HepG2 (cell line): Measurements from ENCODE around the gene PRCD. TPM values are rescaled to one million over a fixed set of nuclear protein-coding genes. Genes with fewer than 3 reads are reported as not detected.

Experiments used
- AGO2 ChIP-seq: fragments of 200-400 bp; formaldehyde crosslinking; optimal IDR thresholded peaks from 2 replicates; pipeline ENCODE3; 2017; ENCODE audit warnings: mild to moderate bottlenecking, low read depth, low read length, moderate library complexity
- AKAP8 ChIP-seq: sonication (generic); formaldehyde crosslinking; IDR thresholded peaks from 2 replicates; pipeline ENCODE4 v1.5.1; 2020; ENCODE audit warnings: mild to moderate bottlenecking, missing genetic modification reagents
- CSRNP2 ChIP-seq: sonication (generic); formaldehyde crosslinking; conservative IDR thresholded peaks from 2 replicates; pipeline ENCODE4 v1.8.0; 2022; ENCODE audit warnings: low read depth, missing genetic modification reagents
- DNMT1 ChIP-seq: sonication (generic); formaldehyde crosslinking; IDR thresholded peaks from 2 replicates; pipeline ENCODE4 v1.5.1; 2020; ENCODE audit warnings: mild to moderate bottlenecking, missing genetic modification reagents
- EED ChIP-seq: sonication (generic); formaldehyde crosslinking; IDR thresholded peaks from 2 replicates; pipeline ENCODE4 v1.5.0; 2020; ENCODE audit warnings: mild to moderate bottlenecking, missing genetic modification reagents
- KLF15 ChIP-seq: sonication (generic); formaldehyde crosslinking; IDR thresholded peaks from 2 replicates; pipeline ENCODE4 v1.8.1; 2023; ENCODE audit warnings: borderline replicate concordance, mild to moderate bottlenecking, inconsistent platforms, missing genetic modification reagents, mixed read lengths
- LRRFIP1 ChIP-seq: sonication (generic); formaldehyde crosslinking; conservative IDR thresholded peaks from 2 replicates; pipeline ENCODE4 v1.4.0; 2020; ENCODE audit warnings: missing genetic modification reagents
- MYC ChIP-seq: sonication (generic); formaldehyde crosslinking; IDR thresholded peaks from 2 replicates; pipeline ENCODE4 v1.9.0; 2021; ENCODE audit warnings: missing genetic modification reagents, borderline replicate concordance
- NR2F2 ChIP-seq: IDR thresholded peaks from 2 replicates; pipeline ENCODE4 v1.6.1; 2012; ENCODE audit warnings: low read depth, inconsistent platforms, borderline replicate concordance
- REPIN1 ChIP-seq: sonication (generic); formaldehyde crosslinking; IDR thresholded peaks from 2 replicates; pipeline ENCODE4 v1.8.0; 2022; ENCODE audit warnings: missing genetic modification reagents, low read depth, mild to moderate bottlenecking, borderline replicate concordance
- SALL1 ChIP-seq: sonication (generic); formaldehyde crosslinking; IDR thresholded peaks from 2 replicates; pipeline ENCODE4 v1.8.0; 2022; ENCODE audit warnings: mild to moderate bottlenecking, missing genetic modification reagents
- SP1 ChIP-seq, 2 experiments: fragments of 450-650 bp in 1 of 2; sonication (generic) in 1 of 2; formaldehyde crosslinking in 1 of 2; IDR thresholded peaks; 2 replicates each; pipeline versions ENCODE4 v1.4.0 to v1.6.1; 2016 to 2020; ENCODE audit warnings: missing genetic modification reagents in 1 of 2
- SUZ12 ChIP-seq: fragments of 150-350 bp; IDR thresholded peaks from 2 replicates; pipeline ENCODE4 v1.6.1; 2014; ENCODE audit warnings: low read depth, low read length
- TFAP4 ChIP-seq: sonication (generic); IDR thresholded peaks from 2 replicates; pipeline ENCODE4 v1.6.1; 2016; ENCODE audit warnings: low read depth, borderline replicate concordance
- ZBTB3 ChIP-seq: sonication (generic); formaldehyde crosslinking; IDR thresholded peaks from 2 replicates; pipeline ENCODE4 v1.4.0; 2020; ENCODE audit warnings: low read depth, mild to moderate bottlenecking, moderate library complexity, missing genetic modification reagents, borderline replicate concordance
- ZBTB33 ChIP-seq: sonication (generic); formaldehyde crosslinking; IDR thresholded peaks from 2 replicates; pipeline ENCODE4 v1.4.0; 2020; ENCODE audit warnings: missing genetic modification reagents
- ZBTB43 ChIP-seq: sonication (generic); formaldehyde crosslinking; conservative IDR thresholded peaks from 2 replicates; pipeline ENCODE4 v1.4.0; 2020; ENCODE audit warnings: missing genetic modification reagents
- ZNF460 ChIP-seq: sonication (generic); formaldehyde crosslinking; IDR thresholded peaks from 2 replicates; pipeline ENCODE4 v1.5.1; 2020; ENCODE audit warnings: missing genetic modification reagents, mild to moderate bottlenecking, borderline replicate concordance
- ZNF768 ChIP-seq: sonication (generic); formaldehyde crosslinking; IDR thresholded peaks from 2 replicates; pipeline ENCODE4 v1.4.0; 2020; ENCODE audit warnings: missing genetic modification reagents
- ZNF891 ChIP-seq: sonication (generic); formaldehyde crosslinking; IDR thresholded peaks from 2 replicates; pipeline ENCODE4 v1.5.0; 2020; ENCODE audit warnings: mild to moderate bottlenecking, missing genetic modification reagents
- polyA plus RNA-seq, 8 experiments: library from polyadenylated mRNA; depleted of rRNA in 3 of 8; stranded (reverse) in 7 of 8; unstranded in 1 of 8; fragments of >200 nt; fragmentation: Illumina TruSeq in 4 of 8; extraction: Trizol in 4 of 8; gene quantifications; 2 replicates each; pipeline versions ENCODE4 v1.2.1 to v1.2.3, GENCODE V29; 2011 to 2016; ENCODE audit warnings: low read depth in 4 of 8, missing spikeins in 1 of 8, mixed read lengths in 1 of 8; ENCODE audit not compliant: insufficient read depth in 1 of 8
- total RNA-seq, 5 experiments: library from RNA; depleted of rRNA; stranded (reverse); fragments of >200 nt; fragmentation: Illumina TruSeq; extraction: Trizol; gene quantifications; 2 replicates each; pipeline ENCODE4 v1.2.3, GENCODE V29; 2016; ENCODE audit warnings: low read depth in 1 of 5

PRCD gene
- total and polyA plus RNA-seq, 2 of the 13 experiments (the other 11 are each of a cell fraction or from before 2014, with no cell fraction given) = 0.51 TPM; not detected in 1

GRCh38 chr17:76492123-76492988 is 47.5 kb upstream of the PRCD start (continued):
- TF ChIP-seq ZNF460 = no peak
- 0 out of 2 replicates have a peak, but pooled peaks have one; percentile 9 for TF ChIP-seq ZNF768 (CRISPR knock-in tag)
- no peak for TF ChIP-seq SP1 (IDR thresholded peaks at IDR 0.05)
- TF ChIP-seq SP1 (CRISPR knock-in tag; IDR thresholded peaks at IDR 0.05) = no peak
- TF ChIP-seq SUZ12 = no peak
- TF ChIP-seq MYC (CRISPR knock-in tag) = 0 out of 2 replicates have a peak, but pooled peaks have one; percentile 36
- TF ChIP-seq SALL1 (CRISPR knock-in tag) = peak; percentile 24
- TF ChIP-seq ZBTB33 (CRISPR knock-in tag) = peak; percentile 82; the same call in 1 of the 2 replicates
- TF ChIP-seq LRRFIP1 (CRISPR knock-in tag) = no peak
- no peak for TF ChIP-seq ZBTB43 (CRISPR knock-in tag)
- TF ChIP-seq TFAP4 = peak; percentile 64; the same call in 1 of the 2 replicates
- TF ChIP-seq CSRNP2 (CRISPR knock-in tag) = no peak
- TF ChIP-seq AKAP8 (CRISPR knock-in tag) = peak; percentile 73; the same call in 1 of the 2 replicates
- no peak for TF ChIP-seq EED (CRISPR knock-in tag)
- TF ChIP-seq REPIN1 (CRISPR knock-in tag) = no peak
- 0 out of 2 replicates have a peak, but pooled peaks have one; percentile 34 for TF ChIP-seq ZNF891 (CRISPR knock-in tag)
- TF ChIP-seq NR2F2 = no peak
- peak; percentile 18; the same call in 1 of the 2 replicates for TF ChIP-seq DNMT1
- peak; percentile 47 for TF ChIP-seq AGO2
- TF ChIP-seq ZBTB3 (CRISPR knock-in tag) = 0 out of 2 replicates have a peak, but pooled peaks have one; percentile 22
- no peak for TF ChIP-seq KLF15
